Activated naive CD4-positive, alpha-beta T cell treated with anti-CD3 and anti-CD28 coated beads, Interleukin-2, amount 50 U/mL, for 24 hours (primary cell): ENCODE measurements around the gene ATG4A.

Source experiments
- H3K27ac Mint-ChIP-seq: one replicate; pipeline ENCODE4 v1.8.0; 2021; ENCODE audit warnings: mild to moderate bottlenecking, mixed read lengths
- H3K27me3 Mint-ChIP-seq: one replicate; pipeline ENCODE4 v1.8.0; 2021; ENCODE audit warnings: mixed read lengths
- H3K36me3 Mint-ChIP-seq: one replicate; pipeline ENCODE4 v1.8.0; 2021; ENCODE audit warnings: mixed read lengths
- H3K4me1 Mint-ChIP-seq: one replicate; pipeline ENCODE4 v1.8.0; 2021; ENCODE audit warnings: mixed read lengths
- H3K4me3 Mint-ChIP-seq: one replicate; pipeline ENCODE4 v1.8.0; 2021; ENCODE audit warnings: mild to moderate bottlenecking, mixed read lengths
- H3K9me3 Mint-ChIP-seq: one replicate; pipeline ENCODE4 v1.8.0; 2021; ENCODE audit warnings: mixed read lengths

Gene ATG4A

DNA sequence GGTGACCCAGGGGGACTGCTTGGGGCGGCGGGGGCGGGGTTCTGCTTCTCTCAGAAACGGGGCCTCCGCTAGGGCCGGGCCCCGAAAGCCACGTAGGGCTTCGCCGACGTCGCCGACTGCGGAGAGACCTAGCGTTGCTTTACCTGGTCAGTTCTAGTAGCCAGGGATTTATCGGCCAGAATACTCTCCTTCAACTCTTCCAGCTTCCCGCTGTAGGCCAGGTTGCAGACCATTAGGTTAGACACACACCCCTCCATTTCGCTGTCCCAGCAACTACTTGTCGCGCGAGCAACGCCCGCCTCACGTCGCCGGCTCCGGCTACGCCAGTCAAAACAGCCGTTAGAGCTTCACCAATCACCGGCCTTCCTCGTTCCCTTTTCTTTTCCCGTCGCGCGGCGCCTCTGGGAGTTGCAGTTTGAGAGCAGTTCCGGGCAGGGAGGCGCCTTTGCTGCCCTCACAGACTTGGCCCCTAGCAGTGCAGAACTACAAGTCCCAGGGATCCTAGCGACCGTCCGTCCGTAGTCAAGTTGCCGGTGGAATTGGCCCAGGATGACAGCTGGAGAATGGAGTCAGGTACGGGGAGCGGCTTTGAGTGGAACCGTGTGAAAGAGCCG lies at the start of gene ATG4A, which contains the start of gene PSMD10:
ATG4A (plus strand) TSS at position 515 of the 614 bp plus-strand sequence; CDS start at position 564, 49 bp downstream.
PSMD10 (minus strand) TSS at position 279 of the 614 bp plus-strand sequence; CDS start at position 257, 22 bp downstream.
- H3K4me3 Mint-ChIP-seq: no peak within 1 kb of the TSS
- H3K27ac Mint-ChIP-seq: no peak within 1 kb of the TSS
- peaks cover 21% of the 10 kb centered on the region for H3K4me1 Mint-ChIP-seq
- no peaks in the 10 kb centered on the region for H3K36me3 Mint-ChIP-seq
- H3K9me3 Mint-ChIP-seq: no peaks in the 10 kb centered on the region
- H3K27me3 Mint-ChIP-seq: no peaks in the 10 kb centered on the region

DNA sequence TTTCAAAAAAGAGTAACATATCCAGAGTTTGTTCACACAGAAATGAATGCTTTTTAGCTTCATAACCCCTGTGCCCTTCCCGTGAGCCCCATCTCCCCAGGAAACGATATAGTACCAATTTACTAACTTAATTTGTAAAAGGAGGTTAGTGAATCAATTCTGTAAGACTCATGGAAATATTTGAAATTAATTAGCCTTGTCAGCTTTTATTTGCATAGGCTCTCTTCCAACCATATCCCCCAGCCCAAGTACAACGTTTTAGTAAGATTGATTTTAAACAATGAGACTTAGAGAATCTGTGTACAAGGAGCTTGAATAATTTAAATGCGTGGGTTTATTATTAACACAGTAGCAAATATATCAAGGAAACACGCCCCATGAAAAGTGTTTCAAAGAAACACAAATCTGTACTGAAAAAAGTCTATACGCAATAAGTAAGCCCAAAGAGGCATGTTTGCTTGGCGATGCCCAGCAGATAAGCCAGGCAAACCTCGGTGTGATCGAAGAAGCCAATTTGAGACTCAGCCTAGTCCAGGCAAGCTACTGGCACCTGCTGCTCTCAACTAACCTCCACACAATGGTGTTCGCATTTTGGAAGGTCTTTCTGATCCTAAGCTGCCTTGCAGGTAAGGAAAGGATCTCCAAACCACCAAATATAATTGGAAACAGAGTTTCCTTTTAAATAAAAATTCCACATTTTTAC lies 46.9 kb upstream of the ATG4A start, which contains the start of gene VSIG1:
VSIG1 (plus strand) TSS at position 512 of the 703 bp plus-strand sequence; CDS start at position 578, 66 bp downstream.
- Mint-ChIP-seq H3K4me3 (no peak within 1 kb of the TSS), H3K36me3 (peaks cover 9% of the 10 kb centered on the region), H3K27ac (no peak within 1 kb of the TSS), H3K9me3 (no peaks in the 10 kb centered on the region), H3K4me1 (peaks cover 35% of the 10 kb centered on the region), H3K27me3 (no peaks in the 10 kb centered on the region)

DNA sequence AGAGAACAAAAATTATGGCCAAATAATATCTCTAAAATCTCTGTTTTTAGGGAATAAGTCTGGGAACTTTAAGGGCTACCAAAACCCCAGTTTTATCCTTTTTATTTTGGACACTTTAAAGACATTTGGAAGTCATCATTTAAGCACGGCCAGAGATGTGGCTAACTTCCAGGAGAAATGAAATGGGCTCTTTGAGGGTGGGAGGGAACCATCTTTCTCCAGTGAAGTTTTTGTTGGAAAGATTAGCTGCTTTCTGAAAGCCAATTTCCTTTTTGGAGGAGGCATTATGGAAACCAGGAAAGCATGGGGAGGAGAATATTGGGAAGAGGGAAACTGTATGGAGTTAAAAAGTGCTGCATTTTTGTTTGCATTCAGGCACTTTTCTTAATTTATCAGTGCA lies 41.9 kb upstream of the ATG4A start:
- peaks cover 3% of the 10 kb centered on the region for H3K36me3 Mint-ChIP-seq

DNA sequence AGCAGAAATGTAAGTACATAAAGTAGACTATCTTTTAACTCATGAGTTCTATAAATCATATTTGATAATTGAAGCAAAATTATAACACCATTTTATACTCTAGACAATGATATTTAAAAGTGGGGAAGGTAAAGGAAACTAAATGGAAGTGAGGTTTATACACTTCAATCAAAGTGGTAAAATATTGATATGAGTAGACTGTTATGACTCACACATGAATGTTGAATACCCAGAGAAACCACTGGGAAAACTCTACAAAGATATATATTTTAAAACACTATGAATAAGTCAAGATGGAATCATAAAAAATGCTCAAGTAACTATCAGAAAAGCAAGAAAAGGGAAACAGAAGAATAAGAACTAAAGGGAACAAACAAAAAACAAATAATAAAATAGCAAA lies 38.4 kb upstream of the ATG4A start:
- no peaks in the 10 kb centered on the region for H3K9me3 Mint-ChIP-seq
- peak overlapping the region; percentile 68 for H3K27ac Mint-ChIP-seq
- no peaks in the 10 kb centered on the region for H3K27me3 Mint-ChIP-seq
- H3K4me1 Mint-ChIP-seq: peaks cover 20% of the 10 kb centered on the region
- peaks cover 2% of the 10 kb centered on the region for H3K36me3 Mint-ChIP-seq
- H3K4me3 Mint-ChIP-seq: peak overlapping the region; percentile 61

More for the DNA sequence above, 41.9 kb upstream of the ATG4A start:
- Mint-ChIP-seq H3K4me1 (peaks cover 29% of the 10 kb centered on the region), H3K27me3 (no peaks in the 10 kb centered on the region), H3K9me3 (no peaks in the 10 kb centered on the region), H3K4me3 (no peak overlapping the region), H3K27ac (no peak overlapping the region)

- Mint-ChIP-seq H3K4me3 (no peak overlapping the region), H3K27me3 (no peaks in the 10 kb centered on the region), H3K27ac (no peak overlapping the region), H3K36me3 (peaks cover 4% of the 10 kb centered on the region), H3K9me3 (no peaks in the 10 kb centered on the region), H3K4me1 (peaks cover 20% of the 10 kb centered on the region)
These were observed 36.0 kb upstream of the ATG4A start for GRCh38 chrX:108055546-108055945.

GRCh38 chrX:108059801-108060200 lies 31.8 kb upstream of the ATG4A start:
- Mint-ChIP-seq H3K9me3 (no peaks in the 10 kb centered on the region), H3K27me3 (no peaks in the 10 kb centered on the region), H3K36me3 (peaks cover 4% of the 10 kb centered on the region), H3K4me1 (no peaks in the 10 kb centered on the region), H3K4me3 (no peak overlapping the region), H3K27ac (no peak overlapping the region)

- Mint-ChIP-seq H3K4me3 (no peak overlapping the region), H3K36me3 (no peaks in the 10 kb centered on the region), H3K27ac (peak overlapping the region; percentile 46), H3K27me3 (no peaks in the 10 kb centered on the region), H3K9me3 (no peaks in the 10 kb centered on the region), H3K4me1 (peaks cover 3% of the 10 kb centered on the region)
These were observed 27.6 kb upstream of the ATG4A start for GRCh38 chrX:108064001-108064400.

- H3K4me1 Mint-ChIP-seq: peaks cover 3% of the 10 kb centered on the region
- H3K27me3 Mint-ChIP-seq: no peaks in the 10 kb centered on the region
- no peaks in the 10 kb centered on the region for H3K36me3 Mint-ChIP-seq
- no peaks in the 10 kb centered on the region for H3K9me3 Mint-ChIP-seq
- H3K27ac Mint-ChIP-seq: no peak overlapping the region
- no peak overlapping the region for H3K4me3 Mint-ChIP-seq
These were observed 27.0 kb upstream of the ATG4A start for GRCh38 chrX:108064613-108065012.

DNA sequence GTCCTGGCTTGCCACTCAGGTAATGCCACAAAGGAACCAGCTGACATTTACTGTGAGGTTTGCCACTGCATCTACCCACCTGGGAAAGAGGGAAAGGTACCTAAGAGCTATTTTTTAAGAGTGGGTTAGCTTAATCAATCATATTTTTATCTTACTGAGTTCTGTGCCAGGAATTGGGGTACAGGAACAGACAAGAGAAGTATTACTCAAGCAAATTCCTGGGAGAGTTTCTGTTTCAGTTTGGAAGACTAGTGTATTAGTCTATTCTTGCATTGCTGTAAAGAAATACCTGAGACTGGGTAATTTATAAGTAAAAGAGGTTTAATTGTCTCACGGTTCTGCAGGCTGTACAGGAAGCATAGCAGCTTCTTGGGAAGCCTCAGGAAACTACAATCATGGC lies 23.5 kb upstream of the ATG4A start:
- H3K27ac Mint-ChIP-seq: no peak overlapping the region

GRCh38 chrX:108070891-108071290 lies 20.7 kb upstream of the ATG4A start:
- peaks cover 10% of the 10 kb centered on the region for H3K4me1 Mint-ChIP-seq
- peaks cover 4% of the 10 kb centered on the region for H3K36me3 Mint-ChIP-seq
- no peaks in the 10 kb centered on the region for H3K27me3 Mint-ChIP-seq
- no peaks in the 10 kb centered on the region for H3K9me3 Mint-ChIP-seq
- peak overlapping the region; percentile 17 for H3K27ac Mint-ChIP-seq
- no peak overlapping the region for H3K4me3 Mint-ChIP-seq

More for the DNA sequence above, 23.5 kb upstream of the ATG4A start:
- Mint-ChIP-seq H3K9me3 (no peaks in the 10 kb centered on the region), H3K36me3 (no peaks in the 10 kb centered on the region), H3K4me3 (no peak overlapping the region), H3K27me3 (no peaks in the 10 kb centered on the region), H3K4me1 (peaks cover 10% of the 10 kb centered on the region)

- H3K27ac Mint-ChIP-seq: peak overlapping the region; percentile 81
- H3K4me1 Mint-ChIP-seq: peaks cover 10% of the 10 kb centered on the region
- H3K27me3 Mint-ChIP-seq: no peaks in the 10 kb centered on the region
- peaks cover 4% of the 10 kb centered on the region for H3K36me3 Mint-ChIP-seq
- peak overlapping the region; percentile 23 for H3K4me3 Mint-ChIP-seq
- H3K9me3 Mint-ChIP-seq: no peaks in the 10 kb centered on the region
These were observed 20.0 kb upstream of the ATG4A start for GRCh38 chrX:108071578-108071977.

- peaks cover 6% of the 10 kb centered on the region for H3K36me3 Mint-ChIP-seq
- no peak overlapping the region for H3K27ac Mint-ChIP-seq
- H3K4me1 Mint-ChIP-seq: peaks cover 10% of the 10 kb centered on the region
- H3K9me3 Mint-ChIP-seq: no peaks in the 10 kb centered on the region
- H3K4me3 Mint-ChIP-seq: no peak overlapping the region
- no peaks in the 10 kb centered on the region for H3K27me3 Mint-ChIP-seq
These were observed 18.8 kb upstream of the ATG4A start for GRCh38 chrX:108072746-108073145.

GRCh38 chrX:108081110-108081509 lies 10.5 kb upstream of the ATG4A start:
- Mint-ChIP-seq H3K4me3 (no peak overlapping the region), H3K27ac (no peak overlapping the region), H3K4me1 (no peaks in the 10 kb centered on the region), H3K27me3 (no peaks in the 10 kb centered on the region), H3K36me3 (peaks cover 5% of the 10 kb centered on the region), H3K9me3 (no peaks in the 10 kb centered on the region)

DNA sequence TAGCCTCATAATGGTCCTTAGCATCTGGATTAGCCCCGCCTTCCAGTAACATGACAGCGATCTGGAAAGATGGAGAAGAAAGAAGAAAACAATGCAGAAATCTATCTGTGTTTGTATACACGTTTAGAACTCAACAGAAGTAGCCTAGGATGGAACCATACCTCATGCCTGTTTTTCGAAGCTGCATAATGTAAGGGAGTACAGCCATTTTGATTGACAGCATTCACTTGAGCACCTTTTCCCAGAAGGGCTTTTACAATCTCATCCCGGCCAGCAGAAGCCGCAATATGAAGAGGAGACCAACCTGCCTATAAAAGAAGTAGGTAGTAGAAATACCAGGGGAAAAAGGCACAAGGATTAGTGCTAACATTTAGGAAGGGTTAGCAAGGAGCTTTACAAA lies 3.8 kb upstream of the ATG4A start:
- Mint-ChIP-seq H3K4me1 (peaks cover 12% of the 10 kb centered on the region), H3K4me3 (no peak overlapping the region), H3K27me3 (no peaks in the 10 kb centered on the region), H3K27ac (no peak overlapping the region), H3K9me3 (no peaks in the 10 kb centered on the region), H3K36me3 (peaks cover 3% of the 10 kb centered on the region)

- Mint-ChIP-seq H3K4me1 (peaks cover 18% of the 10 kb centered on the region), H3K36me3 (peaks cover 3% of the 10 kb centered on the region), H3K27ac (no peak overlapping the region), H3K9me3 (no peaks in the 10 kb centered on the region), H3K4me3 (no peak overlapping the region), H3K27me3 (no peaks in the 10 kb centered on the region)
These were observed 3.1 kb upstream of the ATG4A start for GRCh38 chrX:108088511-108088910.

DNA sequence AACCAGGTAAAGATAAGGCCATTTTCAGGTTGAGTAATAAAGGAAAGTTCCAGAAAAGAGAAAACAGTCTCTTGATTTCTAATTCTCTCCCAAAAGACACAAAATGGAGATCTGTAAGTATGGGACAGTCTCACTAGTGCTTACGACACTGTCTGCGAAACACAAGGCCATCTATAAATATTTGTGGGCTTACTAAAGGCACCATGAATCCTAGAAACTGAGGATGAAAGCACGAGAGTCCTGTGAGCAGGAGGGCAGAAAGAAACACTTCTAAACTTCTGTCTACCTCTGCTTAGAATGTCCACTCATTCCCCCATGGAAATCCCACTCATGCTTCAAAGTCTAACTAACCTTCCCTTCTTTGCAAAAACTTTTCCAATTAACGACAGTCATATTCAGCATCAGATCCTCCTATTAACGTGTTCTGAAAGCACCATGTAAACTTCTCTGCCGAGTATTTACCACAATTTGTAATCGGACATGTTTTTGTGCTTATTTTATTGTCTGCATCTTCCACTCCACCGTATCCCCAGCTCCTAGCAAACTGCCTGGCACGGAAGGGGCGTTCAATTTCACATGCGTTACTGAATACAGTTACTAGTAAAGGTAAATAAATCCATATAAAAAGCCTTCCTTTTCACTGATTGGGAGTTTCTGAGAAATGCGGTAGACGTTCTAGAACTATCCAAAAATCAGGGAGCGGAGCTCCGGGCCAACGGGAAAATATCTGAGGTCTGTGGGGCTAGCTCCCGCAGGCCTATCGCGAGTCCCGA lies 901 bp upstream of the ATG4A start:
- peaks cover 21% of the 10 kb centered on the region for H3K4me1 Mint-ChIP-seq
- H3K36me3 Mint-ChIP-seq: no peaks in the 10 kb centered on the region
- no peaks in the 10 kb centered on the region for H3K27me3 Mint-ChIP-seq
- no peak overlapping the region for H3K27ac Mint-ChIP-seq
- H3K4me3 Mint-ChIP-seq: no peak overlapping the region
- no peaks in the 10 kb centered on the region for H3K9me3 Mint-ChIP-seq
